Upper lobe of left lung (tissue), 6 donors: ENCODE measurements around the gene L3MBTL2. TPM values are rescaled to one million over a fixed set of nuclear protein-coding genes. Genes with fewer than 3 reads are reported as not detected.
"Not testable (repeated sequence)": the region's sequence is repeated elsewhere in the genome, so short reads cannot be mapped to it uniquely, and the experiment has no call there.

Experiments used
- ATAC-seq, 2 donors: fragments of 200-7000 bp; cut with Tn5 transposase; one replicate each; pipeline ENCODE4 v1.9.1; 2022; ENCODE audit warnings: mild to moderate bottlenecking in 2 of 2, moderate library complexity in 2 of 2; ENCODE audit not compliant: low FRiP score in 2 of 2
- DNase-seq, 2 donors: peaks; one replicate each; pipeline ENCODE4 v3.0.0-alpha.2; 2019 to 2020
- H3K27ac ChIP-seq, 4 donors: fragments of 200-600 bp; sonication (generic); one replicate each; pipeline ENCODE4 v1.5.1; 2016 to 2019
- H3K27me3 ChIP-seq, 4 donors: fragments of 200-600 bp; sonication (generic); one replicate each; pipeline ENCODE4 v1.5.1; 2017 to 2019
- H3K36me3 ChIP-seq, 4 donors: fragments of 200-600 bp; sonication (generic); one replicate each; pipeline ENCODE4 v1.5.1; 2016 to 2019
- H3K4me1 ChIP-seq, 4 donors: fragments of 200-600 bp; sonication (generic); one replicate each; pipeline ENCODE4 v1.5.1; 2018 to 2019
- H3K4me3 ChIP-seq, 4 donors: fragments of 200-600 bp; sonication (generic); one replicate each; pipeline ENCODE4 v1.5.1; 2017 to 2019; ENCODE audit warnings: mild to moderate bottlenecking in 2 of 4, moderate library complexity in 1 of 4
- H3K9me3 ChIP-seq, 4 donors: fragments of 200-600 bp; sonication (generic); one replicate each; pipeline ENCODE4 v1.5.1; 2018 to 2019
- EP300 ChIP-seq, 4 donors: sonication (generic); formaldehyde crosslinking; IDR thresholded peaks; one replicate each; pipeline ENCODE4 v1.5.1; 2017; ENCODE audit warnings: antibody characterized with exemption in 4 of 4, control low read depth in 2 of 4
- POLR2A ChIP-seq, 4 donors: fragments of 450-650 bp; IDR thresholded peaks; one replicate each; pipeline ENCODE4 v1.5.1; 2016 to 2017; ENCODE audit warnings: antibody characterized with exemption in 4 of 4, mild to moderate bottlenecking in 2 of 4
- POLR2AphosphoS5 ChIP-seq, 2 donors: sonication (generic); formaldehyde crosslinking; IDR thresholded peaks; one replicate each; pipeline ENCODE4 v1.5.1; 2017; ENCODE audit warnings: antibody characterized with exemption in 2 of 2
- WGBS, 2 donors: methylation state at CpG; one replicate each; pipeline ENCODE4 v1.1.5; 2017 to 2018; 5-methylcytosine and 5-hydroxymethylcytosine counted together
- total RNA-seq, 6 donors: library from RNA; depleted of rRNA in 4 of 6; stranded (reverse); fragments of >200 nt in 4 of 6; gene quantifications; one replicate each; pipeline versions ENCODE4 v1.1.0 to v1.2.1, GENCODE V29; 2016 to 2021
- TF ChIP-seq, protein P1 (sequence below), 6 experiments: fragments of 450-650 bp in 4 of 6; fragments of 200-600 bp in 2 of 6; sonication (generic) in 2 of 6; IDR thresholded peaks; one replicate each; pipeline ENCODE4 v1.5.1; 2016 to 2019; ENCODE audit warnings: antibody characterized with exemption in 6 of 6
- donor health status: DM: no; HTN: no; CAD: no; lungs with moderate emphysema.
- donor health status: DM: no; HTN: yes; CAD: no; lungs with severe emphysema.

L3MBTL2 gene
- total RNA-seq, 6 donors from 2014 or later = 15.4 to 38.8 (median 24.7) TPM

DNA sequence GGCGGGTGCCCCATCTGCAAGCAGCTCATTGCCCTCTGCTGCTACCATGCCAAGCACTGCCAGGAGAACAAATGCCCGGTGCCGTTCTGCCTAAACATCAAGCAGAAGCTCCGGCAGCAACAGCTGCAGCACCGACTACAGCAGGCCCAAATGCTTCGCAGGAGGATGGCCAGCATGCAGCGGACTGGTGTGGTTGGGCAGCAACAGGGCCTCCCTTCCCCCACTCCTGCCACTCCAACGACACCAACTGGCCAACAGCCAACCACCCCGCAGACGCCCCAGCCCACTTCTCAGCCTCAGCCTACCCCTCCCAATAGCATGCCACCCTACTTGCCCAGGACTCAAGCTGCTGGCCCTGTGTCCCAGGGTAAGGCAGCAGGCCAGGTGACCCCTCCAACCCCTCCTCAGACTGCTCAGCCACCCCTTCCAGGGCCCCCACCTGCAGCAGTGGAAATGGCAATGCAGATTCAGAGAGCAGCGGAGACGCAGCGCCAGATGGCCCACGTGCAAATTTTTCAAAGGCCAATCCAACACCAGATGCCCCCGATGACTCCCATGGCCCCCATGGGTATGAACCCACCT lies 28.0 kb upstream of the L3MBTL2 start:
- Histone ChIP-seq H3K9me3 (no peaks in the 10 kb centered on the region), H3K4me3 (no peak overlapping the region), H3K27me3 (no peaks in the 10 kb centered on the region), H3K4me1 (peaks cover 0 to 11% (median 6%) of the 10 kb centered on the region in 4 donors), H3K36me3 (peaks cover 49 to 85% (median 73%) of the 10 kb centered on the region in 4 donors), H3K27ac (no peak overlapping the region)
- DNase-seq = peak in 1 of 2 donors; percentile 46
- peak in 1 of 2 donors; percentile 11 for ATAC-seq
- TF ChIP-seq POLR2A (IDR thresholded peaks at IDR 0.05) = no peak
- TF ChIP-seq EP300 (IDR thresholded peaks at IDR 0.05) = no peak
- no peak for TF ChIP-seq POLR2AphosphoS5 (IDR thresholded peaks at IDR 0.05)
- TF ChIP-seq, protein P1, sequence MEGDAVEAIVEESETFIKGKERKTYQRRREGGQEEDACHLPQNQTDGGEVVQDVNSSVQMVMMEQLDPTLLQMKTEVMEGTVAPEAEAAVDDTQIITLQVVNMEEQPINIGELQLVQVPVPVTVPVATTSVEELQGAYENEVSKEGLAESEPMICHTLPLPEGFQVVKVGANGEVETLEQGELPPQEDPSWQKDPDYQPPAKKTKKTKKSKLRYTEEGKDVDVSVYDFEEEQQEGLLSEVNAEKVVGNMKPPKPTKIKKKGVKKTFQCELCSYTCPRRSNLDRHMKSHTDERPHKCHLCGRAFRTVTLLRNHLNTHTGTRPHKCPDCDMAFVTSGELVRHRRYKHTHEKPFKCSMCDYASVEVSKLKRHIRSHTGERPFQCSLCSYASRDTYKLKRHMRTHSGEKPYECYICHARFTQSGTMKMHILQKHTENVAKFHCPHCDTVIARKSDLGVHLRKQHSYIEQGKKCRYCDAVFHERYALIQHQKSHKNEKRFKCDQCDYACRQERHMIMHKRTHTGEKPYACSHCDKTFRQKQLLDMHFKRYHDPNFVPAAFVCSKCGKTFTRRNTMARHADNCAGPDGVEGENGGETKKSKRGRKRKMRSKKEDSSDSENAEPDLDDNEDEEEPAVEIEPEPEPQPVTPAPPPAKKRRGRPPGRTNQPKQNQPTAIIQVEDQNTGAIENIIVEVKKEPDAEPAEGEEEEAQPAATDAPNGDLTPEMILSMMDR (IDR thresholded peaks at IDR 0.05) = no peak
- WGBS, 2 donors = 88 to 90% methylated on average over 12 to 15 of the region's 15 CpGs

DNA sequence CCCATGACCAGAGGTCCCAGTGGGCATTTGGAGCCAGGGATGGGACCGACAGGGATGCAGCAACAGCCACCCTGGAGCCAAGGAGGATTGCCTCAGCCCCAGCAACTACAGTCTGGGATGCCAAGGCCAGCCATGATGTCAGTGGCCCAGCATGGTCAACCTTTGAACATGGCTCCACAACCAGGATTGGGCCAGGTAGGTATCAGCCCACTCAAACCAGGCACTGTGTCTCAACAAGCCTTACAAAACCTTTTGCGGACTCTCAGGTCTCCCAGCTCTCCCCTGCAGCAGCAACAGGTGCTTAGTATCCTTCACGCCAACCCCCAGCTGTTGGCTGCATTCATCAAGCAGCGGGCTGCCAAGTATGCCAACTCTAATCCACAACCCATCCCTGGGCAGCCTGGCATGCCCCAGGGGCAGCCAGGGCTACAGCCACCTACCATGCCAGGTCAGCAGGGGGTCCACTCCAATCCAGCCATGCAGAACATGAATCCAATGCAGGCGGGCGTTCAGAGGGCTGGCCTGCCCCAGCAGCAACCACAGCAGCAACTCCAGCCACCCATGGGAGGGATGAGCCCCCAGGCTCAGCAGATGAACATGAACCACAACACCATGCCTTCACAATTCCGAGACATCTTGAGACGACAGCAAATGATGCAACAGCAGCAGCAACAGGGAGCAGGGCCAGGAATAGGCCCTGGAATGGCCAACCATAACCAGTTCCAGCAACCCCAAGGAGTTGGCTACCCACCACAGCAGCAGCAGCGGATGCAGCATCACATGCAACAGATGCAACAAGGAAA lies 27.3 kb upstream of the L3MBTL2 start:
- no peak overlapping the region for H3K4me3 ChIP-seq
- H3K27ac ChIP-seq = no peak overlapping the region
- ATAC-seq (no peak), DNase-seq (peak in 1 of 2 donors; percentile 46)
- no peaks in the 10 kb centered on the region for H3K27me3 ChIP-seq
- no peak for TF ChIP-seq POLR2AphosphoS5 (IDR thresholded peaks at IDR 0.05)
- TF ChIP-seq POLR2A (IDR thresholded peaks at IDR 0.05) = no peak
- TF ChIP-seq, protein P1 (IDR thresholded peaks at IDR 0.05) = no peak
- no peak for TF ChIP-seq EP300 (IDR thresholded peaks at IDR 0.05)
- WGBS, 2 donors = 90 to 95% methylated on average over 4 to 9 of the region's 9 CpGs
- H3K9me3 ChIP-seq = no peaks in the 10 kb centered on the region
- peaks cover 48 to 78% (median 67%) of the 10 kb centered on the region in 4 donors for H3K36me3 ChIP-seq
- H3K4me1 ChIP-seq = peaks cover 0 to 8% (median 6%) of the 10 kb centered on the region in 4 donors

DNA sequence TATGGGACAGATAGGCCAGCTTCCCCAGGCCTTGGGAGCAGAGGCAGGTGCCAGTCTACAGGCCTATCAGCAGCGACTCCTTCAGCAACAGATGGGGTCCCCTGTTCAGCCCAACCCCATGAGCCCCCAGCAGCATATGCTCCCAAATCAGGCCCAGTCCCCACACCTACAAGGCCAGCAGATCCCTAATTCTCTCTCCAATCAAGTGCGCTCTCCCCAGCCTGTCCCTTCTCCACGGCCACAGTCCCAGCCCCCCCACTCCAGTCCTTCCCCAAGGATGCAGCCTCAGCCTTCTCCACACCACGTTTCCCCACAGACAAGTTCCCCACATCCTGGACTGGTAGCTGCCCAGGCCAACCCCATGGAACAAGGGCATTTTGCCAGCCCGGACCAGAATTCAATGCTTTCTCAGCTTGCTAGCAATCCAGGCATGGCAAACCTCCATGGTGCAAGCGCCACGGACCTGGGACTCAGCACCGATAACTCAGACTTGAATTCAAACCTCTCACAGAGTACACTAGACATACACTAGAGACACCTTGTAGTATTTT lies 26.6 kb upstream of the L3MBTL2 start:
- Histone ChIP-seq H3K27ac (no peak overlapping the region), H3K9me3 (no peaks in the 10 kb centered on the region), H3K27me3 (no peaks in the 10 kb centered on the region), H3K4me3 (no peak overlapping the region), H3K4me1 (peaks cover 0 to 8% (median 6%) of the 10 kb centered on the region in 4 donors), H3K36me3 (peaks cover 45 to 72% (median 60%) of the 10 kb centered on the region in 4 donors)
- DNase-seq = no peak
- peak in 1 of 2 donors; percentile 12 for ATAC-seq
- TF ChIP-seq EP300 (IDR thresholded peaks at IDR 0.05) (no peak), POLR2AphosphoS5 (IDR thresholded peaks at IDR 0.05) (no peak), POLR2A (IDR thresholded peaks at IDR 0.05) (no peak)
- TF ChIP-seq, protein P1 (IDR thresholded peaks at IDR 0.05) = no peak
- WGBS, 2 donors = 80 to 82% methylated on average over 8 of the region's 8 CpGs

DNA sequence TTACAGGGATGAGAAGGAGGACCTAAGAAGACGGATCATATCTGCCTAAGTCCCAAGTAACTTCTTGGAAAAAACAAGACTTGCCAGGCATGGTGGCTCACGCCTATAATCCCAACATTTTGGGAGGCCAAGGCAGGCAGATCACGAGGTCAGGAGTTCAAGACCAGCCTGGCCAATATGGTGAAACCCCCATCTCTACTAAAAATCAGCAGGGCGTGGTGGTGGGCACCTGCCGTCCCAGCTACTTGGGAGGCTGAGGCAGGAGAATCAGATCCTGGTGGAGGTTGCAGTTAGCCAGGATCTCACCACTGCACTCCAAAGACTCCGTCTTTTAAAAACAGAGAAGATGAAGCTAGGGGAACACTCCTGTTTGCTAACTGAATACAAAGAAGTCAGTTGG lies 24.8 kb upstream of the L3MBTL2 start:
- H3K36me3 ChIP-seq = peaks cover 34 to 53% (median 44%) of the 10 kb centered on the region in 4 donors
- H3K4me3 ChIP-seq = not testable (repeated sequence)

DNA sequence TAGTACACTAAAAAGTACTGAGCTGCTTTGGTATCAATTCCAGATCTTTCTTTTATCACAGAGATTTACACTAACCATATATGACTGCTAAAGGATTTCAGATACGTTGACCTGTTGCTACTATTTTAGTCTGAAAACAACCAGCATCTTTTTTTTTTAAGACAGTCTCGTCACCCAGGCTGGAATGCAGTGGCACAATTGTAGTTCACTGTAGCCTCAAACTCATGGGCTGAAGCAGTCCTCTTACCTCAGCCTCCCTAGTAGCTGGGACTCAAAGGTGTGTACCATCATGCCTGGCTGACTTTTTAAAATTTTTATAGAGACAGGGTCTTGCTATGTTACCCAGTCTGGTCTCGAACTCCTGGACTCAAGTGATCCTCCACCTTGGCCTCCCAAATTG lies 24.2 kb upstream of the L3MBTL2 start:
- H3K9me3 ChIP-seq = no peaks in the 10 kb centered on the region
- H3K4me1 ChIP-seq = peaks cover 0 to 8% (median 6%) of the 10 kb centered on the region in 4 donors
- DNase-seq (no peak), ATAC-seq (no peak)
- H3K27ac ChIP-seq = peak overlapping the region in 2 of 4 donors; percentile 0 to 57
- TF ChIP-seq, protein P1 (IDR thresholded peaks at IDR 0.05) = no peak
- TF ChIP-seq POLR2AphosphoS5 (IDR thresholded peaks at IDR 0.05) = no peak
- no peak for TF ChIP-seq POLR2A (IDR thresholded peaks at IDR 0.05)
- no peak for TF ChIP-seq EP300 (IDR thresholded peaks at IDR 0.05)
- 88 to 90% methylated on average over 3 of the region's 3 CpGs for WGBS, 2 donors
- no peak overlapping the region for H3K4me3 ChIP-seq
- H3K36me3 ChIP-seq = peaks cover 32 to 47% (median 38%) of the 10 kb centered on the region in 4 donors
- H3K27me3 ChIP-seq = no peaks in the 10 kb centered on the region

More for the DNA sequence above, 24.8 kb upstream of the L3MBTL2 start:
- not testable (repeated sequence) for H3K27me3 ChIP-seq, H3K27ac ChIP-seq, DNase-seq, H3K4me1 ChIP-seq, H3K9me3 ChIP-seq, ATAC-seq
- 94 to 98% methylated on average over 6 of the region's 6 CpGs for WGBS, 2 donors
